ENCODE results near the gene ARID1A.

- TF ChIP-seq CTCF (IDR thresholded peaks at IDR 0.05; ENCODE audit: low read depth, low read length) = no peak
- TF ChIP-seq POLR2A (IDR thresholded peaks at IDR 0.05; ENCODE audit: extremely low read depth, insufficient read length) = no peak
Measured at GRCh38 chr1:26703478-26703877, 7.7 kb downstream of the ARID1A start.
